GM18526 (cell line): ENCODE measurements around the gene AP5Z1.

Experiments used
- POLR2A ChIP-seq: IDR thresholded peaks from 3 replicates; pipeline ENCODE4 v1.6.1; 2011; ENCODE audit not compliant: insufficient read length; ENCODE audit errors: extremely low read depth

AP5Z1 gene

GRCh38 chr7:4788627-4789189 is 13.3 kb downstream of the AP5Z1 start:
- no peak for TF ChIP-seq POLR2A

GRCh38 chr7:4789194-4790077 is 14.0 kb downstream of the AP5Z1 start:
- no peak for TF ChIP-seq POLR2A

GRCh38 chr7:4790078-4790465 is 14.6 kb downstream of the AP5Z1 start:
- TF ChIP-seq POLR2A = no peak

GRCh38 chr7:4790516-4790991 is 15.1 kb downstream of the AP5Z1 start:
- TF ChIP-seq POLR2A = no peak

GRCh38 chr7:4791101-4791737 is 15.8 kb downstream of the AP5Z1 start:
- TF ChIP-seq POLR2A = no peak

GRCh38 chr7:4791738-4792536 is 16.5 kb downstream of the AP5Z1 start:
- no peak for TF ChIP-seq POLR2A

- TF ChIP-seq POLR2A = no peak
Measured at GRCh38 chr7:4792537-4793126, 17.2 kb downstream of the AP5Z1 start.

GRCh38 chr7:4794591-4795350 is 19.3 kb downstream of the AP5Z1 start:
- TF ChIP-seq POLR2A = no peak

- TF ChIP-seq POLR2A = no peak
Measured at GRCh38 chr7:4796453-4796852, 21.0 kb downstream of the AP5Z1 start.

- TF ChIP-seq POLR2A = no peak
Measured at GRCh38 chr7:4797858-4798705, 22.7 kb downstream of the AP5Z1 start.

- TF ChIP-seq POLR2A = no peak
Measured at GRCh38 chr7:4798706-4799235, 23.3 kb downstream of the AP5Z1 start.

GRCh38 chr7:4799508-4800268 is 24.3 kb downstream of the AP5Z1 start:
- no peak for TF ChIP-seq POLR2A
